PFSK-1 (cell line): Measurements from ENCODE around the gene SIPA1.

Source experiments
- FOXP2 ChIP-seq: optimal IDR thresholded peaks from 2 replicates; pipeline ENCODE3; 2011; ENCODE audit warnings: borderline replicate concordance, control low read depth, inconsistent platforms; ENCODE audit not compliant: insufficient read depth; ENCODE audit errors: extremely low read length, extremely low read depth
- POLR2AphosphoS5 ChIP-seq: IDR thresholded peaks from 2 replicates; pipeline ENCODE4 v1.6.1; 2012; ENCODE audit warnings: low read depth, mild to moderate bottlenecking, control low read depth, low read length, moderate library complexity
- REST ChIP-seq, 2 experiments: IDR thresholded peaks; 2 replicates each; pipeline versions ENCODE4 v1.6.1 to v1.8.0; 2011 to 2012; ENCODE audit warnings: low read depth in 2 of 2, low read length in 2 of 2, control low read depth in 1 of 2, inconsistent platforms in 1 of 2, mild to moderate bottlenecking in 1 of 2, moderate library complexity in 1 of 2; ENCODE audit not compliant: insufficient read depth in 1 of 2
- SIN3A ChIP-seq: IDR thresholded peaks from 2 replicates; pipeline ENCODE4 v1.6.1; 2012; ENCODE audit warnings: mild to moderate bottlenecking, low read length, moderate library complexity, borderline replicate concordance; ENCODE audit not compliant: insufficient read depth
- TAF1 ChIP-seq: IDR thresholded peaks from 2 replicates; pipeline ENCODE4 v1.6.1; 2012; ENCODE audit warnings: low read length, control low read depth, borderline replicate concordance; ENCODE audit not compliant: insufficient read depth

- TF ChIP-seq TAF1 (no peak), FOXP2 (no peak), POLR2AphosphoS5 (no peak), REST (IDR thresholded peaks at IDR 0.05; ENCODE audit: insufficient read depth in 1 of 2, low read depth in 2 of 2, low read length in 2 of 2) (no peak), SIN3A (no peak)
Observed at GRCh38 chr11:65627202-65627601, 10.7 kb upstream of the SIPA1 start.
